K562 (cell line): ENCODE measurements around the gene ELF3. TPM values are rescaled to one million over a fixed set of nuclear protein-coding genes. Genes with fewer than 3 reads are reported as not detected.

Source experiments
- ATAC-seq: fragments of 200-7000 bp; cut with Tn5 transposase; 3 replicates; pipeline ENCODE4 v1.9.1; 2020; ENCODE audit warnings: moderate library complexity
- BruUV-seq: library from RNA; stranded (reverse); fragments of 400-500 nt; replicated peaks from 2 replicates; lab custom pipeline; 2021; lab: Mats Ljungman, UMichigan
- CTCF ChIA-PET: fragments of 300-600 bp; formaldehyde crosslinking; extraction: SDS; loops from one replicate; lab custom pipeline; 2021; ENCODE audit warnings: low intra/inter-chr PET ratio; lab: Yijun Ruan, JAX
- POLR2A ChIA-PET: fragments of 300-600, 350-650 bp; sonication (Branson Sonifier 250); formaldehyde crosslinking; extraction: SDS; loops from one replicate; lab custom pipeline; 2021; ENCODE audit warnings: antibody characterized with exemption, inconsistent platforms; lab: Yijun Ruan, JAX
- DNase-seq, 4 experiments: peaks; one replicate each; pipeline versions ENCODE4 v3.0.0 to v3.0.0-alpha.2; 2011 to 2018; ENCODE audit warnings: low spot score in 3 of 4, mixed read lengths in 3 of 4; ENCODE audit errors: extremely low read depth in 1 of 4
- FAIRE-seq: peaks from 2 replicates; lab custom pipeline; 2011; peaks lifted over from hg19 to GRCh38; lab: Jason Lieb, UNC
- H2AFZ ChIP-seq: 2 replicates; pipeline ENCODE4 v1.6.0; 2011; ENCODE audit warnings: low read depth, low read length, control low read depth, inconsistent platforms
- H3K27ac ChIP-seq: fragments of 200-600 bp; 3 replicates; pipeline ENCODE4 v1.8.0; 2011; ENCODE audit warnings: low read depth, mild to moderate bottlenecking, control low read depth, inconsistent platforms, low read length, moderate library complexity, mixed read lengths; ENCODE audit errors: extremely low read depth
- H3K27me3 ChIP-seq, 2 experiments: fragments of 300-600 bp in 1 of 2; 2 replicates in 1 of 2; 3 replicates in 1 of 2; pipeline versions ENCODE4 v1.6.0 to v1.8.0; 2011; ENCODE audit warnings: inconsistent platforms in 2 of 2, low read length in 2 of 2, mild to moderate bottlenecking in 1 of 2, mixed read lengths in 1 of 2, moderate library complexity in 1 of 2; ENCODE audit not compliant: control insufficient read depth in 2 of 2, insufficient read depth in 2 of 2
- H3K36me3 ChIP-seq: fragments of 300-600 bp; 3 replicates; pipeline ENCODE4 v1.8.0; 2011; ENCODE audit warnings: mild to moderate bottlenecking, low read length, inconsistent platforms; ENCODE audit not compliant: control insufficient read depth, insufficient read depth
- H3K4me1 ChIP-seq, 2 experiments: fragments of 200-600 bp in 1 of 2; replicated peaks in 1 of 2; 2 replicates in 1 of 2; 3 replicates in 1 of 2; pipeline versions ENCODE4 v1.5.1 to v1.8.0; 2011; ENCODE audit warnings: inconsistent platforms in 2 of 2, low read length in 2 of 2, mild to moderate bottlenecking in 1 of 2, mixed read lengths in 1 of 2, moderate library complexity in 1 of 2; ENCODE audit not compliant: control insufficient read depth in 2 of 2, insufficient read depth in 2 of 2
- H3K4me2 ChIP-seq: 2 replicates; pipeline ENCODE4 v1.6.1; 2011; ENCODE audit warnings: low read length, control low read depth, inconsistent platforms, mixed read lengths; ENCODE audit not compliant: insufficient read depth
- H3K4me3 ChIP-seq: fragments of 200-600 bp; sonication (generic), shearing (Covaris generic); 2 replicates; pipeline ENCODE4 v1.5.1; 2016; ENCODE audit warnings: control low read depth, inconsistent platforms
- H3K79me2 ChIP-seq: fragments of 200-600 bp; 3 replicates; pipeline ENCODE4 v1.8.0; 2011; ENCODE audit warnings: low read length, inconsistent platforms; ENCODE audit not compliant: control insufficient read depth, insufficient read depth
- H3K9ac ChIP-seq, 2 experiments: 2 replicates each; pipeline versions ENCODE4 v1.6.0 to v1.6.1; 2011; ENCODE audit warnings: low read depth in 2 of 2, low read length in 2 of 2, control low read depth in 1 of 2, inconsistent platforms in 1 of 2, mild to moderate bottlenecking in 1 of 2, mixed read lengths in 1 of 2; ENCODE audit not compliant: insufficient read depth in 1 of 2
- H3K9me1 ChIP-seq: one replicate; pipeline ENCODE4 v1.6.0; 2011; ENCODE audit warnings: inconsistent platforms, mild to moderate bottlenecking, low read length, moderate library complexity; ENCODE audit not compliant: control insufficient read depth, insufficient read depth
- H3K9me3 ChIP-seq: replicated peaks from 2 replicates; pipeline ENCODE4 v1.5.1; 2011; ENCODE audit warnings: low read depth, low read length, inconsistent platforms; ENCODE audit not compliant: control insufficient read depth, insufficient read depth
- H4K20me1 ChIP-seq: replicated peaks from 2 replicates; pipeline ENCODE4 v1.6.1; 2011; ENCODE audit warnings: low read length, inconsistent platforms, mixed read lengths; ENCODE audit not compliant: control insufficient read depth, insufficient read depth
- ARID3A ChIP-seq: IDR thresholded peaks from 2 replicates; pipeline ENCODE4 v1.6.1; 2012; ENCODE audit warnings: low read depth, low read length, improper control_type of control experiment, borderline replicate concordance
- BHLHE40 ChIP-seq: IDR thresholded peaks from 2 replicates; pipeline ENCODE4 v1.6.1; 2011; ENCODE audit warnings: low read length, improper control_type of control experiment
- CBX1 ChIP-seq: sonication (generic); IDR thresholded peaks from 2 replicates; pipeline ENCODE4 v1.6.1; 2016; ENCODE audit warnings: antibody characterized with exemption, low read depth, mild to moderate bottlenecking
- FOSL1 ChIP-seq: fragments of 200-800 bp; sonication (Bioruptor generic); conservative IDR thresholded peaks from 2 replicates; pipeline ENCODE4 v1.6.1; 2016; ENCODE audit warnings: missing genetic modification characterization, missing compliant biosample characterization
- HINFP ChIP-seq: fragments of 450-650 bp; conservative IDR thresholded peaks from 2 replicates; pipeline ENCODE4 v1.6.1; 2016; ENCODE audit warnings: missing genetic modification characterization, low read depth, mild to moderate bottlenecking, control low read depth, missing compliant biosample characterization
- STAT5A ChIP-seq: IDR thresholded peaks from 2 replicates; pipeline ENCODE4 v1.6.1; 2012; ENCODE audit warnings: low read length, inconsistent platforms, borderline replicate concordance
- XRCC5 ChIP-seq: fragments of 200-400 bp; formaldehyde crosslinking; IDR thresholded peaks from 2 replicates; pipeline ENCODE4 v1.6.1; 2017; ENCODE audit warnings: low read depth, mild to moderate bottlenecking, low read length
- ZNF584 ChIP-seq: fragments of 200-800 bp; sonication (Bioruptor generic); IDR thresholded peaks from 2 replicates; pipeline ENCODE4 v1.6.1; 2016; ENCODE audit warnings: low read depth, mild to moderate bottlenecking, missing genetic modification characterization, missing compliant biosample characterization
- ZNF764 ChIP-seq: fragments of 250-450 bp; sonication (Bioruptor Pico); IDR thresholded peaks from 2 replicates; pipeline ENCODE4 v1.4.0; 2020; ENCODE audit warnings: low read depth, mild to moderate bottlenecking, moderate library complexity
- WGBS: fragments of 100-300 bp; shearing (Covaris generic); methylation state at CpG from one replicate; pipeline ENCODE4 v1.1.6; 2016; ENCODE audit warnings: low coverage, mixed read lengths; ENCODE audit not compliant: insufficient coverage; ENCODE audit errors: missing lambda C conversion rate; 5-methylcytosine and 5-hydroxymethylcytosine counted together
- in situ Hi-C: fragments of 300-500 bp; cut with MboI; formaldehyde crosslinking; loops from 4 replicates; pipeline ENCODE4 v1.15.0; 2018; ENCODE audit warnings: inconsistent platforms, mixed read lengths
- intact Hi-C: fragments of 100-400 bp; cut with micrococcal nuclease; formaldehyde crosslinking; loops from 2 replicates; pipeline ENCODE4 v1.14.2; 2022
- polyA plus RNA-seq, 8 experiments: library from polyadenylated mRNA; depleted of rRNA in 4 of 8; stranded (reverse) in 5 of 8; unstranded in 3 of 8; fragments of >200 nt; fragmentation: Nextera tagmentation in 2 of 8; fragmentation: Illumina TruSeq in 1 of 8; extraction: Ambion mirVana in 2 of 8; extraction: Trizol in 1 of 8; gene quantifications; 2 replicates each; pipeline versions ENCODE4 v1.2.1 to v1.2.3, GENCODE V29; 2011 to 2014; ENCODE audit warnings: inconsistent platforms in 1 of 8, missing spikeins in 1 of 8
- total RNA-seq, 7 experiments: library from RNA; depleted of rRNA in 6 of 7; stranded (reverse); fragments of >200 nt in 6 of 7; fragmentation: Illumina TruSeq in 2 of 7; extraction: Trizol in 2 of 7; gene quantifications; 2 replicates each; pipeline versions ENCODE4 v1.2.1 to v1.2.3, GENCODE V29; 2011 to 2021; ENCODE audit warnings: low replicate concordance in 1 of 7

The ELF3 gene
- total and polyA plus RNA-seq, 9 of the 15 experiments (the other 6 are each of a cell fraction or from before 2014, with no cell fraction given), result 0.03 to 1.2 (median 0.07) TPM; not detected in 4

GRCh38 chr1:202011994-202012393 is 1.6 kb downstream of the ELF3 start:
- no peak for TF ChIP-seq ZNF584 (CRISPR knock-in tag)
- TF ChIP-seq HINFP, result no peak
- no peak for TF ChIP-seq CBX1
- no peak for TF ChIP-seq ARID3A
- TF ChIP-seq FOSL1 (tag), result no peak
- no peak for TF ChIP-seq XRCC5
- TF ChIP-seq BHLHE40, result no peak
- TF ChIP-seq ZNF764, result no peak
- no peak for TF ChIP-seq STAT5A
- 0 out of 3 replicates have a peak, but pooled peaks have one; percentile 8 for ATAC-seq
- no TSS peak for BruUV-seq
- in situ Hi-C loops, result no loop called here
- no peak overlapping the region for H3K4me3 ChIP-seq
- no peak overlapping the region for H2AFZ ChIP-seq
- no peak for FAIRE-seq
- no peaks in the 10 kb centered on the region for H3K79me2 ChIP-seq
- no peak overlapping the region for H3K27ac ChIP-seq
- 65% methylated on average over 11 of the region's 11 CpGs for WGBS
- H3K9me1 ChIP-seq, result no peaks in the 10 kb centered on the region
- peaks cover 11% of the 10 kb centered on the region; the same call in 1 of the 2 replicates for H4K20me1 ChIP-seq
- DNase-seq, result no peak
- peaks cover 0 to 9% of the 10 kb centered on the region in 2 experiments; a peak in 1 of 5 replicates for H3K27me3 ChIP-seq
- ChIA-PET POLR2A (interaction anchor here (0.6 to 1.3 kb wide), 4 partner anchors 10 to 113 kb away, joined by 3 to 5 read pairs (median 4); no protein-coding TSS in a partner anchor), CTCF (interaction anchor here (1.1 kb wide), 1 partner anchor 123 kb away, joined by 5 read pairs; no protein-coding TSS in a partner anchor)
- peaks cover 15 to 34% of the 10 kb centered on the region in 2 experiments; a peak in 4 of 5 replicates for H3K4me1 ChIP-seq
- no peak overlapping the region for H3K4me2 ChIP-seq
- intact Hi-C loops, result no loop called here
- H3K9ac ChIP-seq, result no peak overlapping the region
- H3K36me3 ChIP-seq, result no peaks in the 10 kb centered on the region
- H3K9me3 ChIP-seq, result no peaks in the 10 kb centered on the region
